ENCODE measurements around the gene MYRIP. TPM values are rescaled to one million over a fixed set of nuclear protein-coding genes. Genes with fewer than 3 reads are reported as not detected.

MYRIP gene
- total and polyA plus RNA-seq, 4 donors = 0.98 to 11.7 (median 6.8) TPM

- TF ChIP-seq REST (IDR thresholded peaks at IDR 0.05) (no peak), NR2F2 (IDR thresholded peaks at IDR 0.05) (no peak), SP1 (IDR thresholded peaks at IDR 0.05) (no peak), YY1 (IDR thresholded peaks at IDR 0.05) (no peak), EGR1 (IDR thresholded peaks at IDR 0.05; ENCODE audit: low read depth in 2 of 2) (no peak), RAD21 (IDR thresholded peaks at IDR 0.05) (no peak), ATF3 (IDR thresholded peaks at IDR 0.05) (no peak), GABPA (IDR thresholded peaks at IDR 0.05 in 1 of 2, conservative IDR thresholded peaks at IDR 0.05 in 1 of 2) (no peak), TAF1 (conservative IDR thresholded peaks at IDR 0.05) (no peak), FOXA1 (IDR thresholded peaks at IDR 0.05) (no peak), HNF4A (conservative IDR thresholded peaks at IDR 0.05) (no peak)
These were observed 446.1 kb downstream of the MYRIP start (continued) for GRCh38 chr3:40255532-40255931.

- H3K27me3 ChIP-seq (ENCODE audit: control insufficient read depth in 4 of 4, insufficient read depth in 4 of 4, low read length in 3 of 4) = no peaks in the 10 kb centered on the region
- H3K4me3 ChIP-seq (ENCODE audit: low read depth in 1 of 3, low read length in 3 of 3) = no peak overlapping the region
- no peak for TF ChIP-seq JUND (IDR thresholded peaks at IDR 0.05)
- no peak for TF ChIP-seq CTCF (IDR thresholded peaks at IDR 0.05; ENCODE audit: low read depth, low read length, missing input control)
- peaks cover 0 to under 1% (median 0%) of the 10 kb centered on the region in 4 donors for H3K4me1 ChIP-seq (ENCODE audit: control insufficient read depth in 4 of 4, insufficient read depth in 4 of 4, low read length in 3 of 4)
- no peak for DNase-seq (ENCODE audit: low spot score)
- WGBS = 95% methylated on average over 7 of the region's 7 CpGs
- H3K9me3 ChIP-seq (ENCODE audit: control insufficient read depth in 4 of 4, low read length in 3 of 4) = no peaks in the 10 kb centered on the region
- peaks cover 0 to 12% (median 8%) of the 10 kb centered on the region in 4 donors for H3K36me3 ChIP-seq (ENCODE audit: control insufficient read depth in 4 of 4, insufficient read depth in 3 of 4, low read depth in 1 of 4, low read length in 3 of 4)
- no peak overlapping the region for H3K27ac ChIP-seq (ENCODE audit: low read depth in 1 of 2, low read length in 2 of 2)
- H3K9ac ChIP-seq (ENCODE audit: low read depth in 1 of 2, low read length in 2 of 2) = no peak overlapping the region
These were observed 448.7 kb downstream of the MYRIP start for GRCh38 chr3:40258064-40258463.

- no peak for DNase-seq (ENCODE audit: low spot score)
- no peaks in the 10 kb centered on the region for H3K9me3 ChIP-seq (ENCODE audit: control insufficient read depth in 4 of 4, low read length in 3 of 4)
- TF ChIP-seq HNF4A (conservative IDR thresholded peaks at IDR 0.05) (no peak), JUND (IDR thresholded peaks at IDR 0.05) (no peak), REST (IDR thresholded peaks at IDR 0.05) (no peak), ATF3 (IDR thresholded peaks at IDR 0.05) (no peak), GABPA (IDR thresholded peaks at IDR 0.05 in 1 of 2, conservative IDR thresholded peaks at IDR 0.05 in 1 of 2) (no peak), MAX (IDR thresholded peaks at IDR 0.05) (no peak), NR2F2 (IDR thresholded peaks at IDR 0.05) (no peak), SP1 (IDR thresholded peaks at IDR 0.05) (no peak), YY1 (IDR thresholded peaks at IDR 0.05) (no peak), RAD21 (IDR thresholded peaks at IDR 0.05) (no peak), FOXA1 (IDR thresholded peaks at IDR 0.05) (no peak), EGR1 (IDR thresholded peaks at IDR 0.05; ENCODE audit: low read depth in 2 of 2) (no peak), ZBTB33 (IDR thresholded peaks at IDR 0.05) (no peak), TAF1 (conservative IDR thresholded peaks at IDR 0.05) (no peak), FOXA2 (IDR thresholded peaks at IDR 0.05) (no peak), HNF4G (IDR thresholded peaks at IDR 0.05) (no peak)
These were observed 449.1 kb downstream of the MYRIP start for GRCh38 chr3:40258555-40258954.

More at GRCh38 chr3:40258555-40258954, 449.1 kb downstream of the MYRIP start:
- H3K9ac ChIP-seq (ENCODE audit: low read depth in 1 of 2, low read length in 2 of 2) = no peak overlapping the region
- WGBS = 80% methylated on average over 1 of the region's 1 CpG
- peaks cover 0 to 6% (median 0%) of the 10 kb centered on the region in 4 donors for H3K4me1 ChIP-seq (ENCODE audit: control insufficient read depth in 4 of 4, insufficient read depth in 4 of 4, low read length in 3 of 4)
- no peak overlapping the region for H3K27ac ChIP-seq (ENCODE audit: low read depth in 1 of 2, low read length in 2 of 2)
- no peaks in the 10 kb centered on the region for H3K27me3 ChIP-seq (ENCODE audit: control insufficient read depth in 4 of 4, insufficient read depth in 4 of 4, low read length in 3 of 4)
- no peak overlapping the region for H3K4me3 ChIP-seq (ENCODE audit: low read depth in 1 of 3, low read length in 3 of 3)
- H3K36me3 ChIP-seq (ENCODE audit: control insufficient read depth in 4 of 4, insufficient read depth in 3 of 4, low read depth in 1 of 4, low read length in 3 of 4) = peaks cover 0 to 12% (median 8%) of the 10 kb centered on the region in 4 donors

Data from liver (tissue), 9 donors.